Measurements from ENCODE around the gene PLAAT1.

Gene PLAAT1

DNA sequence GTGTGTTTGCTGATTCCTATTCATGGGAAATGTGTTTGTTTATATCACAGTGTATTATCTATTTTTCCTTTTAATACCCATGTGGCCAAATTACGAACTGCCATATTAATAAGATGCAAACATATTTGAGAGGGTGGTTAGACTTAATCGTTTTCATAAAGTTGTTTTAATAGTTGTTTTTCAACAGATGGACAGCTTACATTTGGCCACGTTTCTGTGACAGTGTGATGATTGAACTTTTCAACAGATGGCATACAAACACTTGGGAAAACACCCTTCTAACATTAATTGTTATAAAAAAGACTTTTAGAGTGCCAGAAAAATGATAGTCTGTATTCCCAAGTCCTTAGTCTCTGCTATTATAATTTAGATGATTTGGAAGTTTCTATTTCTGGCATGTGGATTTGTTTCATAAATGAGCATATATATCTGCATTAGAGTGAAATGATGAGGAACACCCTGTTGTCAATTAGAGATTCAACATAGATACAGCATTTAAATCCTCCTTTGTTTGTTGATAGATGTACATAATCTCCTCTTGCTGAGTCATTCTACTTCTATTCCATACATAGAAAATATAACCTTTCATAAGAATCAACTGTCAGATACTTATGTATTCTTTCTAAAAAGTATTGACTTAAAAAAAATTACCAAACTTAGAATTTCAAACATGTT is 13.1 kb downstream of the PLAAT1 start:
- no peak for DNase-seq

DNA sequence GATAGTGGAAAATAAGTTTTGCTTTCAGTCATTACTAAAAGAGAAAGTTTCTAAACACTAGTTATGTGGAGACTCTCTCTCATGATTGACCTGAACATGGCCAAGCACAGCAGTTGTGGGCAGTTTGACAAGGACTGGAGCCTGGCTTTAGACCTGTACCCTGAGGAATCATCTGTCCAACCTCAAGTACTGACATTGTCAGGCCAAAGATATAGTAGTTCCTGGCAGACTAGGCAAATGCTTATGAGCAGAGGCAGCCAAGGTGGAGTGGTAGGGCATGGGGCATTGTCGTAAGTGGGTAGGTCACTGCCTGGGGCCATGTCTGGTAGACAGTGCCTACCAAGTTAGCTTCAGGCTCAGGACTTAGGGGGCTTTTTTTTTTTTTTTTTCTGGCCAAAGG is 20.9 kb downstream of the PLAAT1 start:
- DNase-seq: no peak

DNA sequence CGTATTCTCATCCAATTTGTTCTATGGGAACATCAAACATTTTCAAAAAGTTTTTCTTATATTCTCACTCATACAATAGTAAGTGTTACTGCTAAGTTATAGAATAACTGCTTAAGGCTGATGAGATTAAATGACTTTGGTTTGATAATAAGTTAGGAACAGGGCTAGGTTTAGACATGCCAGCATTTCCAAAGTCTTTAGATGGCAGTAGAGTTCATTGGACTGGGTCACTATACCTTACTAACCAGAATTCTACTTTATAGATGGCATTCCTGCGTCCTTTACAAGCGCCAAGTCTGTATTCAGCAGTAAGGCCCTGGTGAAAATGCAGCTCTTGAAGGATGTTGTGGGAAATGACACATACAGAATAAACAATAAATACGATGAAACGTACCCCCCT is 21.7 kb downstream of the PLAAT1 start:
- DNase-seq: no peak

DNA sequence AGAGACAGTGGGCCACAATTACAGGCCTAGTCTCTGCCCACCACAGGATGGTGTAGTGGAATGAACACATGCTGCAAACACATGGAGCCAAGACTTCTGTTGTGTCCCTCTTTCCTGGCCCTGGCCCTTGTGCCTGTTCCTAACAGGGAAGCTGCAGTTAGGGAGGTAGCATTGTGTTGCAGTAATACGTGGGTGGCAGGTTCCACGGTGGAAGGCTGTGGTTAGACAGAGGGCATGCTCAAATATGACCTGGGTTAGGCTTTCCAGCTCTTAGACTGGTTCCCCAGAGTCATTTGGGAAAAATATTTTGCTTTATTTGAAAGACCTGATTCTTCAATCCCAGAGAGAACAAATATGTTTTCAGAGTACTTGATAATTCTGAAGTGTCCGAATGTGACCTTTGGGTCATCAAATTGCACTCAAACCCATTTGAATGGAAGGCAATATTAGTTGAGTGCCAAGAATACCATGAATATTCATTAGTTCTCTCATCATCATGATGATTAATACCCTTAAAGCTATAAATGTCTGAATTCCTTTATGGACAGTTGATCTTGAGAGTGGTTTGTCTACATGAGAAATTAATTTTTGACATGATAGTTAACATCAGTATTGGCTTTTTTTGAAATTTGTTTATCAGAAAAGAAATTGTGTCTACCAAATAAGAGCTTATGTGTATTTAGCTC is 28.5 kb downstream of the PLAAT1 start:
- no peak for DNase-seq

DNA sequence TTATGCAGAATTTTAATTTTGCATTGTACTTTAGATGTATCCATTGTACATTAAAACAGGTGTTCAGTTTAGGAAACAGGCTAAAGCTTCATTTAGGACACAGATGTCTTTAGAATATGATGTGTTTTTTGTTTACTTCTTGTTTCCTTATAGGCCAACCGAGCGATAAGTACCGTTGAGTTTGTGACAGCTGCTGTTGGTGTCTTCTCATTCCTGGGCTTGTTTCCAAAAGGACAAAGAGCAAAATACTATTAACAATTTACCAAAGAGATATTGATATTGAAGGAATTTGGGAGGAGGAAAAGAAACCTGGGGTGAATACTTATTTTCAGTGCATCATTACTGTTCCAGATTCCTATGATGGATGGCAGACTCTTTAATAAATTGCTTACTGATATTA is 29.4 kb downstream of the PLAAT1 start:
- DNase-seq: peak in 1 of 2 experiments; percentile 11

DNA sequence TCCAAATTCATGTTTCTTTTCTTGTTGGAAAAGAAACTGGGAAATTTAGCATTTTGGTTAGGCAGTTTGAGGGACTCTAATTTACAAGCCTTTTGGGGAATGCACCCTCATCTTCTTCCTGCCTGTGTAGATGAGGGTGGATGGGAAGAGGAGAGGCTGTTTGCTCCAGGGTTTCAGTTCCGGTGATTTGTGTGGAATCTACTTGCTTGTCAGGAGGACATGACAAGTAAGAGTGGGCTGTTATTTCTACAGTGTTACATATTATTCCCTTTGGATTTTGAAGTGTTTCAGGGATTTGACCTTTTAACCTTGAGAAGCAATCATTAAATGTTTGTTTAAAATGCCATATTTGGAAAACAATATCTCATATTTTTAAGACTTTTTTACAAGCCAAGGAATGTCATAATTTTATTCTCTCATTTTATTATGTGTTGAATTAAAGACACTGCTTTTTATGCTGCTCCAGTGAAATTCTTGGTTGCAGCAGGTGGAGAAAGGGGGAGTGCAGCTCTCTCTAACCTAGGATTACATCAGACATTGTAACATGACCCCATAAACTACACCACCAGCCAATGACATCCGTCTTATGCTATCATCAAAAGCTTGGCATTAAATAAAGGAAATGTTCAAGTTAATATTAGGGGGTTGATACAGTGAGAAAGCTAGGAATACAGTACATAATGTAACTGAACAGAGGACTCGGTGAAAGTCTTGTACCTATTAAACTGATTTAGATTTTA is 30.2 kb downstream of the PLAAT1 start:
- peak in 1 of 2 experiments; percentile 25 for DNase-seq

DNA sequence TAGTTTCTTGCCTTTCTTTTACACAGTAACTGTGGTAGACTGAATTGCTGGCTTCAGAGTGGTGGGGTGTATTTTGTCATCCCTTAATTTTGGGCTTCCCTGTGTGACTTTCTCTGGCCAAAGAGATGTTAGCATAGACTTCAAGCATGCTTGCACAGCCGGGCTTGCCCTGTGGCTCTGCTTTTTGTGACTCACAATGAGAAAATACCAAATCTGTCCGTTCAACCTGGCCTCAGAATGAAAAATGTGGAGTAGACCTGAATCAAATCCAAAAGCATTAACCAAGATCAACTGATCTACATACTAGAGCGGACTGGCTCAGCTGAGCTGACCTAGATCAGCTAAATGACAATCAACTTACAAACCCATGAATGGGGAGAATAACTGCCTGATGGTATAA is 51.4 kb downstream of the PLAAT1 start:
- DNase-seq: no peak

DNA sequence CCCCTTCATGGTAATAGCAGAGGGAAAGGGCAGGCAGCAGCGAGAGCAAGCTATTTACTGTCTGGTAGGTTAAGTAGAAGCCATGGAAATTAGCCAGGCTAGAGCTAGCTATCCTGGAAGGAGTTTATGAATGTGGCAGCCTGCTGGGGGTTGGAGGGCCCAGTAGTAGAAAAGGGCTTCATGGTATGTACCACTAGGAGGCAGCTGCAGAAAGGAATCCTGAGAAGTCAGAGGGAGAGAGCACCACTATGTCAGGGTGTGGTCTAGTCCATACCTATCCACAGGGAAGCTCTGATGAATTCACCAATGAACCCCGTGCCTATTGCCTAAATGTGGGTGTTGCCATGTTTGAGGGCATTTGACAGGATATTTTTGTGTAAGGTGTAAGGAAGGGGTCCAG is 55.0 kb downstream of the PLAAT1 start:
- no peak for DNase-seq

DNA sequence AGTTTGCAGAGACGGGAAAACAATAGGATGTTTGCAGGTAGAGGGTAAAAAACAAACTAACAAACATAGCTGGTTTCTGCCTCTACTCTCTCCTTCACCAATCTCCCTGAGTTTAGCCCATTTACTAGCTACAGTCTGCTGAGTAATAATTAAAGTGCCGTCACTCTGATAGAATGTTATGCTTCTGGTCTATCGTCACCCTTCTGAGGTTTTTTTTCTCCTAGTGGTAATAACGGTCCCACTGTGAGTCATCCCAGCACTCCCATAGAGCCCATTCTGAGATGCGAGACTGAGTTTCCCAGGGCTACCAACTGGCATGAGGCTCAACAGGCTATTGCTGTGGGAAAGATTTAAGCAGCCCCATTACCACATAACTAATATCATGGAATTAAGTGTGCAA is 56.4 kb downstream of the PLAAT1 start:
- DNase-seq: no peak

DNA sequence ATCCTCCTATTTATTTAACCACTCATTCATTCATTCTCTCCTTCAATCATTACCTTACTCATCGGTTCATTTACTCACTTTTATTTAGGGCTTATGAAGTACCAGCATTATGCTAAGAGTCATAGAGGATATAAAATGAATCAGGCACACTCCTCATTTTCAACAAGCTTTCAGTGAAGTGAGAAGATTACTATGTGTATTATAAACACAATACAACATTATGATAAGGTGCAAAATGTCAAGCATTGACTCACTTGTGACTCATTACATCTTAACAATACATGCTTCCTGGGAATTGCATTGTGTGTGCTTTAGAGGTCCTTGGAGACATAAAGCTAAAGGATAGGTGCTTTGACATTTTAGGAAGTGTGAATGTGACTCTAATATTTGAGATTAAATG is 60.4 kb downstream of the PLAAT1 start:
- no peak for DNase-seq

DNA sequence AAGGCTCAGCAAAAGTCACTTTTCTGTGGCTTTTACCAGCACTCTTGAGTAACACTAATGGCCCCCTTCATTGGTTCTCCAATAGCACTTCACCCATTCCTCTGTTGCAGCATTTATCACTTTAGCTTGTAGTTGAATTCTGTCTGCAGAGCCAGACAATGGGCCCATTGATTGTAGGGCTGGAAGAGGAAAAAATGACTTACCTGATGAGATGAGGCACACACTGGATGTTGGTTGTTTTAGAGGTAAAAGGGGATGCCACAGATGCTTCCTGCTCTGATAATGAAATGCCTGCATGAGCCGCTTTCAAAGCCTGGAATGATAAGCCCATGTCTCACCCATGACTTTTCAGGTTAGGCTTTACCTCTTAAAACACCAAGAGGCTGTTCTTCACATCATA is 64.3 kb downstream of the PLAAT1 start:
- DNase-seq: no peak

DNA sequence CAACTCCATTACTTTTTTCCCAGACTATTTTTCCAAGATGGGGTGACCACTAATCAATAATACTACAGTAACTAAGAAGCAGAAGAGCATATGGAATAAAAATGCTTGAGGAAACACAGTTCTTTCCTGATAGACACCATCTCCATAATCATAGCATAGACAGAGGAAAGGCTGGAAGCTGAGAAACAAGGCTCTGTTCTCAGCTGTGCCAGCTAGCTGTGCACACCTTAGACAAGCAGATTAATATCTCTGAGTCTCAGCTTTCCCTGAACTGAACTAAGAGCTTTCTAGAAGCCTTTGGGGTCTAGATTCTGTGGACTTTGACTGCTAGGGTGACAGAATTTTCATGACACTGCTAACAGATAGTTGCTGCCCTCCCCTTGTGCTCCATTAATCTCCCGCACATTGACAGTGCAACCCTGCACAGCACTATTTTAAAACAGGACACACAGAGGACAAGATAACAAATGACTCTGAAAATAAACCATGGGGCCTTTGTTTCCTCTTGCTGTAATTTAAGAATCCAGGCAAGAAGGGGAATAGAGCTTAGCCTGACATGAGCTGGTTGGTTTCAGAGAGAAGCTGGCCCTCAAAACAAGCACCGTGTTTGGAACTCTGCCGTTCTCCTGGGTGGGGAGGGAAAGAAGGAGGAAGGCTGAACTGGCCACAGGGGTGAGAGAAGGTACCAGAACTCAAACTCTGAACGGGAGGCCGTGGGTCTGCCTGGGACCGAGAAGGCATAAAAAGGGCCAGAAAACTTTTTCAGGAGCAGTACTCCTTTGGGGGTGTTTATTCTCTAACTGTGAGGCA is 70.1 kb downstream of the PLAAT1 start:
- DNase-seq: no peak

DNA sequence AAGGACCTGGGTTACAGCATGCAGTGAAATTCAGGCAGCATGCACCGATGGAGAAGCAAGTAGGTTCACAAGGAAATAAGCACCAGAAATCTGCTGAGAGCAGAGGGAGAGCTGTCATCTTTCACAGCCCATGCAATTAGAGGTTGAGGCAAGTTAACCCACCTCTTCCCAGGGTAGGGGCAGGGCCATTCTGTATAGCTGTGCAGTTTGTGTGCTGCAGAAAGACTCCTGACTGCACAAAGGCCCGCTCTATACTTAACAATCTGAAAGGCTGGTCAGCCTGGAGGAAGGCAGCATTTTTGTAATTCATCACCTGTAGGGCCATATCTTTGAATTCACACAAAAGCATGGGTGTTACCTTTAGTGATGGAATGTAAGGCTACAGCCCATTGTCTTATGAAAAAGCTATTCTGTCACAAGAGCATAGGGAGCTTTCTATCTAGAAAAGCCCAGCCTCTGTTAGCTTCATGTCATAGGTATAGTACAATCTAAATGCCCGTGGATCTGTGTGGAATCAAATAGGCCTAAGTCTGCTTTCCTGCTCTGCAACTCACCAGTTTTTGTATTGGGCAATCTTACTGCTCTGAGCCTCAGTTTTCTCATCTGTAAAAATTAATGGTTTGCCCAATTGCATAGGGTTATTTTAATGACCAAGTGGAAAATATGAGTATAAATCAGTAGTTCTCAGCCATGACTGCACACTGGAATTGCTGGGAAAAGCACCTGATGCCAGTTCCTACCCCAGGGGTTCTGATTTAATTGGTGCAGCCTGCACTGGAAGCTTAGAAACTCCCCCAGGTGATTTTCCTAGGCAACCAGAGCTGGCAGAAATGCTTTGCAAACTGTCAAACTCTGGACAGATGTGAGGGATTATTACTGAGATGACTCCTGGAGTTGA is 72.3 kb downstream of the PLAAT1 start:
- DNase-seq: peak in 1 of 2 experiments; percentile 10

DNA sequence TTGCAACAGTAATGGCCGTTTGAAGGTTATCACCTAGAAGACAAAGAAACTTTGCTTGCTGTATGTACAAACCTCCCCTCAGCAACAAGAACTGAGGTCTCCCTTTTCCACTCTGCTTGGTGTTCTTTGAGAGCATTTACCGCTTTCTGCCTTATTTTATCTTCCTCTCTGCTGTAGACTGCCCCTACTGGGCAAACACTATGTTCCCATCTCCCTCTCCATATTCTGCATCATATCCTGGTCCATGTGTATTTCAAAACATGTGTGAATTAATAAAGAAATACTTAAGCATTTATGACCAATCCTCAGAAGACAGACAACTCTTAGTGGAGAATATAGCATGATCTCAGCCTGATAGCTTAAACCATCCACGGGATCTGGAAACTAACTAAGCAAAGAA is 73.1 kb downstream of the PLAAT1 start:
- DNase-seq: no peak

DNA sequence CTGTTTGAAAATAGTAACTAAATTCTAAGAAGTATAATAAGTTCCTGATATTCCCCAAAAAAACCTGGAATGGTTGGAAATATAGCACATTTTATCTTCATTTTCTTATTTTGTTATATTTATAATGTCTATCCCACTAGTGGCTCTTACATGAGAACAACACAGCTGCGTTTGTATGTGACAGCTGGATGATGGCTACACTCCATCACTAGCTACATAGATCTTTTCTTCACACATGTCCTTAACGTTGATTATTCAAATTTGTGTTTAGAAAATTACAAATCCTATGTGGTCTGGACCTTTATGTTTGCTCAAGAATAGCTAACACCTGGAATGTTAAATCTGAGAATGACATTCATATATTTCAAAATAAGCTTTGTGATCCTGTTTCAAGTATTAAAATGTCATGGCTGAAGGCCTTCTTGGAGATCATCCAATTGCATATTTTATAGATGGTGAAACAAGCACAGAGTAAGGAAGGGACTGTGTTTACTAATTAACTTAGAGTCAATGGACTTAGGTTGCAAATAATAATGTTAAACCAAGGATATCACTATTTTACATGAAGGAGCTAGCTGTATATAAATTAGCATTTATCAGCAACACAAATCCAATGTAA is 76.8 kb downstream of the PLAAT1 start:
- no peak for DNase-seq

Data from NCI-H524 (cell line).